ENCODE measurements around the gene SRR.
A peak's percentile ranks its signal among the peaks of the same experiment; 100 is the strongest.
"Not testable (repeated sequence)": the region's sequence is repeated elsewhere in the genome, so short reads cannot be mapped to it uniquely, and the experiment has no call there.

The SRR gene

GRCh38 chr17:2264067-2264860 is 39.5 kb upstream of the SRR start:
- no peak for TF ChIP-seq CTCF (IDR thresholded peaks at IDR 0.05)
- Histone ChIP-seq H3K27me3 (no peaks in the 10 kb centered on the region), H3K27ac (peak overlapping the region; percentile 47 to 66), H3K9me3 (no peaks in the 10 kb centered on the region), H3K36me3 (peaks cover 0 to 24% (median 0%) of the 10 kb centered on the region in 3 donors), H3K4me3 (no peak overlapping the region), H3K4me1 (peaks cover 0 to 42% (median 26%) of the 10 kb centered on the region in 4 donors)
- intact Hi-C loops (cut with DNase I; ENCODE audit: low total_unique reads) = no loop called here
- DNase-seq = no peak

DNA sequence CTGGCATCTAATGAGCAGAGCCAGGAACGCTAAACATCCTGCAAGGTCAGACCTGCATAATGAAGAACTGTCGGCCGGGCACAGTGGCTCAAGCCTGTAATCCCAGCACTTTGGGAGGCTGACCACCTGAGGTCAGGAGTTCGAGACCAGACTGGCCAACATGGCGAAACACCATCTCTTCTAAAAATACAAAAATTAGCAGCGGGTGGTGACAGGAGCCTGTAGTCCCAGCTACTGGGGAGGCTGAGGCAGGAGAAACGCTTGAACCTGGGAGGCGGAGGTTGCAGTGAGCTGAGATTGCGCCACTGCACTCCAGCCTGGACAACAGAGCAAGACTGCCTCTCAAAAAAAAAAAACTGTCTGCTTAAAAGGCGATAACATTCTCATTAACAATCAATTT is 38.6 kb upstream of the SRR start:
- H3K4me1 ChIP-seq = peaks cover 0 to 42% (median 26%) of the 10 kb centered on the region in 4 donors
- DNase-seq; H3K4me3 ChIP-seq; H3K9me3 ChIP-seq; intact Hi-C loops (cut with DNase I; ENCODE audit: low total_unique reads); H3K27me3 ChIP-seq; H3K27ac ChIP-seq: not testable (repeated sequence)
- H3K36me3 ChIP-seq = peaks cover 0 to 33% (median 0%) of the 10 kb centered on the region in 3 donors

DNA sequence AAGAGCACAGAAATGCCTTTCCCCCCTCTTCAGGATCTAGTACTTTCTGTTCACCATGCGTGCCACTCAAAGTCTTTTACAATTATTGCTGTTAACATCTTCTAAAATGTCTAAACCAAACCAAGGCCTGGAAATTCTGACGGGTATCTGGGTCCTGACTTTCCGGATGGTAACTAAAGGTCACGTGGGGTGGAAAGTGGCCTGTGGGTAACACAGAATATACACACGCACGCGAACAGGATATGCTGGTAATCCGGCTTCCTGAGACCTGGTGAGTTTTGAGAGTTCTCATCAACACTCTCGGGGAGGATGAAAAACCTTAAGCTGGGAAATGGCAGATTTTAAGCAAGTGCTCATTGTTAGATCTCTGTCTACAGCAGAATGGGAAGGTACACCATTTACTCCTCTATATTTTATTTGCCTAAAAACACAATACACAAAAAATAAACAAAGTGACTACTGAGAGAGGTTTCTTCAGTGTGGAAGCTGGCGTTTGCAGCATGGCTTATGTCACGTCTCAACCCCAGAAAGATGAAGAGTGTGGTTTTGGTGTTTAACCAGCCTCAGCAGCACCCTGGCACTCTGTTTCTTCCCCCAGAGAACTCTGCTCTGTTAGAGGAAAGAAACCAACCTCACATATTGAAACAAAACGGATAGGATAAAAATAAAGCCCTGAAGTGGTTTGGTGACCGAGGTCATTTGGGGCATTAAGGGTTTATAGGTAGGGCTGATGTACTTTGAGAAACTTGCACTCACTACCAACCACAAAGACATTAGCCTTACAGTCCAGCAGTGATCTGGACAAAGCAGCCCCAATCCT is 37.5 kb upstream of the SRR start:
- Histone ChIP-seq H3K9me3 (no peaks in the 10 kb centered on the region), H3K27ac (no peak overlapping the region), H3K27me3 (no peaks in the 10 kb centered on the region), H3K36me3 (peaks cover 0 to 39% (median 0%) of the 10 kb centered on the region in 3 donors), H3K4me3 (no peak overlapping the region), H3K4me1 (peaks cover 0 to 51% (median 29%) of the 10 kb centered on the region in 4 donors)
- no peak for TF ChIP-seq CTCF (IDR thresholded peaks at IDR 0.05)
- intact Hi-C loops (cut with DNase I; ENCODE audit: low total_unique reads) = no loop called here
- DNase-seq = no peak

GRCh38 chr17:2266865-2267228 is 36.9 kb upstream of the SRR start:
- Histone ChIP-seq H3K4me1 (peaks cover 0 to 48% (median 26%) of the 10 kb centered on the region in 4 donors), H3K27me3 (no peaks in the 10 kb centered on the region), H3K27ac (no peak overlapping the region), H3K9me3 (no peaks in the 10 kb centered on the region), H3K4me3 (no peak overlapping the region), H3K36me3 (peaks cover 0 to 39% (median 0%) of the 10 kb centered on the region in 3 donors)
- TF ChIP-seq CTCF (IDR thresholded peaks at IDR 0.05) = no peak
- intact Hi-C loops (cut with DNase I; ENCODE audit: low total_unique reads) = no loop called here
- no peak for DNase-seq

DNA sequence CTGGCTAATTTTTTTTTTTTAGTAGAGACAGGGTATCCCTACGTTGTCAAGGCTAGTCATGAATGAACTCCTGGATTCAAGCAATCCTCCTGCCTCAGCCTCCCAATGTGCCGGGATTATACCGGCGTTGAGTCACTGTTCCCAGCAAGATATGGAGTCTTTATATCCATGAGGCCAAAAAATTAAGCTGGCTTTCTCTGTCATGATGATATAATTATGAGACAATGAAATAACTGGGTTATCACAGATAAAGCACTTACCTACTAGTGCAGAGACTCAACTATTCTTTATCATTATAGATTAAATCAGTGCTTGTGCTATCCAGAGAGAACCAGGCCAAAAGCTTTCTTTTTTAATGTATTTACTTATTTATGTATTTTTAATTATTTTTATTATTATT is 36.4 kb upstream of the SRR start:
- Histone ChIP-seq H3K27me3 (no peaks in the 10 kb centered on the region), H3K27ac (no peak overlapping the region), H3K4me3 (no peak overlapping the region), H3K36me3 (peaks cover 0 to 40% (median 0%) of the 10 kb centered on the region in 3 donors), H3K4me1 (peaks cover 0 to 43% (median 22%) of the 10 kb centered on the region in 4 donors), H3K9me3 (no peaks in the 10 kb centered on the region)
- intact Hi-C loops (cut with DNase I; ENCODE audit: low total_unique reads) = no loop called here
- no peak for TF ChIP-seq CTCF (IDR thresholded peaks at IDR 0.05)
- no peak for DNase-seq
